ENCODE results near the gene CLK4. TPM values are rescaled to one million over a fixed set of nuclear protein-coding genes. Genes with fewer than 3 reads are reported as not detected.

The CLK4 gene
- total and polyA plus RNA-seq, 2 donors from 2014 or later: 15.4 to 37.8 TPM

GRCh38 chr5:178673801-178674295 lies 47.0 kb upstream of the CLK4 start:
- DNase-seq (peak in 1 of 5 donors; percentile 7), FAIRE-seq (no peak)
- H3K4me3 ChIP-seq (ENCODE audit: low read length in 3 of 3): no peak overlapping the region
- no peaks in the 10 kb centered on the region for H3K36me3 ChIP-seq (ENCODE audit: control insufficient read depth in 2 of 3, insufficient read depth in 3 of 3, low read length in 3 of 3)
- H3K4me1 ChIP-seq (ENCODE audit: control insufficient read depth in 2 of 3, insufficient read depth in 2 of 3, low read depth in 1 of 3, low read length in 3 of 3): no peaks in the 10 kb centered on the region
- H3K27ac ChIP-seq (ENCODE audit: low read depth in 2 of 2, low read length in 2 of 2): no peak overlapping the region
- intact Hi-C loops (cut with DNase I): no loop called here
- no peak overlapping the region for H3K9ac ChIP-seq (ENCODE audit: low read length in 3 of 3)
- H3K27me3 ChIP-seq (ENCODE audit: control insufficient read depth, insufficient read depth, low read length): no peaks in the 10 kb centered on the region
- no peaks in the 10 kb centered on the region for H3K9me3 ChIP-seq (ENCODE audit: control insufficient read depth in 2 of 3, insufficient read depth in 1 of 3, low read length in 3 of 3)
- TF ChIP-seq CTCF (IDR thresholded peaks at IDR 0.05; ENCODE audit: borderline replicate concordance, extremely low read depth, insufficient read depth): no peak

- intact Hi-C loops (cut with DNase I): no loop called here
- Histone ChIP-seq H3K4me3 (ENCODE audit: low read length in 3 of 3) (no peak overlapping the region), H3K4me1 (ENCODE audit: control insufficient read depth in 2 of 3, insufficient read depth in 2 of 3, low read depth in 1 of 3, low read length in 3 of 3) (no peaks in the 10 kb centered on the region), H3K9ac (ENCODE audit: low read length in 3 of 3) (no peak overlapping the region), H3K27ac (ENCODE audit: low read depth in 2 of 2, low read length in 2 of 2) (no peak overlapping the region), H3K36me3 (ENCODE audit: control insufficient read depth in 2 of 3, insufficient read depth in 3 of 3, low read length in 3 of 3) (no peaks in the 10 kb centered on the region), H3K27me3 (ENCODE audit: control insufficient read depth, insufficient read depth, low read length) (no peaks in the 10 kb centered on the region), H3K9me3 (ENCODE audit: control insufficient read depth in 2 of 3, insufficient read depth in 1 of 3, low read length in 3 of 3) (no peaks in the 10 kb centered on the region)
- no peak for TF ChIP-seq CTCF (IDR thresholded peaks at IDR 0.05; ENCODE audit: borderline replicate concordance, extremely low read depth, insufficient read depth)
- DNase-seq (no peak), FAIRE-seq (no peak)
Observed at GRCh38 chr5:178672630-178673029, 45.8 kb upstream of the CLK4 start.

GRCh38 chr5:178671602-178672144 lies 44.8 kb upstream of the CLK4 start:
- no peaks in the 10 kb centered on the region for H3K9me3 ChIP-seq (ENCODE audit: control insufficient read depth in 2 of 3, insufficient read depth in 1 of 3, low read length in 3 of 3)
- no peak overlapping the region for H3K4me3 ChIP-seq (ENCODE audit: low read length in 3 of 3)
- FAIRE-seq (no peak), DNase-seq (peak in 3 of 5 donors; percentile 34 to 44 (median 43))
- H3K36me3 ChIP-seq (ENCODE audit: control insufficient read depth in 2 of 3, insufficient read depth in 3 of 3, low read length in 3 of 3): no peaks in the 10 kb centered on the region
- no peak for TF ChIP-seq CTCF (IDR thresholded peaks at IDR 0.05; ENCODE audit: borderline replicate concordance, extremely low read depth, insufficient read depth)
- intact Hi-C loops (cut with DNase I): no loop called here
- no peaks in the 10 kb centered on the region for H3K27me3 ChIP-seq (ENCODE audit: control insufficient read depth, insufficient read depth, low read length)
- H3K27ac ChIP-seq (ENCODE audit: low read depth in 2 of 2, low read length in 2 of 2): no peak overlapping the region
- H3K4me1 ChIP-seq (ENCODE audit: control insufficient read depth in 2 of 3, insufficient read depth in 2 of 3, low read depth in 1 of 3, low read length in 3 of 3): no peaks in the 10 kb centered on the region
- H3K9ac ChIP-seq (ENCODE audit: low read length in 3 of 3): no peak overlapping the region

Data from kidney (tissue), 14 donors.